GM12878 (cell line): Measurements from ENCODE around the gene ARPP21. TPM values are rescaled to one million over a fixed set of nuclear protein-coding genes. Genes with fewer than 3 reads are reported as not detected.

ENCODE experiments used
- ATAC-seq: fragments of 200-7000 bp; cut with Tn5 transposase; 3 replicates; pipeline ENCODE4 v1.9.1; 2020; ENCODE audit warnings: mild to moderate bottlenecking, moderate library complexity
- BruUV-seq: library from RNA; stranded (reverse); fragments of 400-500 nt; replicated peaks from 2 replicates; lab custom pipeline; 2021; lab: Mats Ljungman, UMichigan
- CTCF ChIA-PET: fragments of 300-600 bp; sonication (Branson Sonifier 250); formaldehyde crosslinking; extraction: SDS; loops from one replicate; lab custom pipeline; 2021; ENCODE audit warnings: inconsistent platforms; lab: Yijun Ruan, JAX
- POLR2A ChIA-PET: fragments of 350-600 bp; formaldehyde crosslinking; extraction: SDS; loops from one replicate; lab custom pipeline; 2021; ENCODE audit warnings: inconsistent platforms; lab: Charles Lee
- RAD21 ChIA-PET: fragments of 300-600 bp; sonication (Branson Sonifier 250); formaldehyde crosslinking; loops from one replicate; lab custom pipeline; 2023; ENCODE audit warnings: antibody characterized with exemption; ENCODE audit not compliant: unreplicated experiment; lab: Charles Lee
- SMC1A ChIA-PET: fragments of 300-600 bp; sonication (Branson Sonifier 250); formaldehyde crosslinking; loops from one replicate; lab custom pipeline; 2023; ENCODE audit not compliant: unreplicated experiment, uncharacterized antibody; lab: Charles Lee
- DNase-seq: peaks from one replicate; pipeline ENCODE4 v3.0.0-alpha.2; 2011; ENCODE audit warnings: low read depth, low spot score
- FAIRE-seq: peaks from 3 replicates; lab custom pipeline; 2011; peaks lifted over from hg19 to GRCh38; lab: Jason Lieb, UNC
- H2AFZ ChIP-seq: 2 replicates; pipeline ENCODE4 v1.6.0; 2011; ENCODE audit warnings: low read depth, low read length, control low read depth; ENCODE audit not compliant: control insufficient read depth
- H3K27ac ChIP-seq: 2 replicates; pipeline ENCODE4 v1.5.1; 2011; ENCODE audit warnings: control low read depth; ENCODE audit not compliant: control insufficient read depth, insufficient read depth
- H3K27me3 ChIP-seq, 2 experiments: replicated peaks in 1 of 2; 2 replicates each; pipeline versions ENCODE4 v1.6.0 to v1.6.1; 2011; ENCODE audit warnings: low read length in 1 of 2; ENCODE audit not compliant: control insufficient read depth in 2 of 2, insufficient read depth in 2 of 2
- H3K36me3 ChIP-seq, 2 experiments: 2 replicates each; pipeline ENCODE4 v1.5.1; 2011; ENCODE audit warnings: low read length in 1 of 2; ENCODE audit not compliant: control insufficient read depth in 2 of 2, insufficient read depth in 2 of 2
- H3K4me1 ChIP-seq: 2 replicates; pipeline ENCODE4 v1.6.1; 2011; ENCODE audit warnings: mild to moderate bottlenecking, low read length, moderate library complexity, mixed read lengths; ENCODE audit not compliant: control insufficient read depth, insufficient read depth
- H3K4me2 ChIP-seq: 2 replicates; pipeline ENCODE4 v1.6.0; 2011; ENCODE audit warnings: control low read depth; ENCODE audit not compliant: control insufficient read depth, insufficient read depth
- H3K4me3 ChIP-seq: fragments of 200-600 bp; sonication (generic); 2 replicates; pipeline ENCODE4 v1.5.1; 2016
- H3K79me2 ChIP-seq: 2 replicates; pipeline ENCODE4 v1.6.0; 2011; ENCODE audit warnings: low read length; ENCODE audit not compliant: control insufficient read depth, insufficient read depth
- H3K9ac ChIP-seq: 2 replicates; pipeline ENCODE4 v1.8.0; 2011; ENCODE audit warnings: low read length, control low read depth, mixed read lengths; ENCODE audit not compliant: control insufficient read depth, insufficient read depth
- H3K9me3 ChIP-seq: replicated peaks from 3 replicates; pipeline ENCODE4 v1.5.1; 2011; ENCODE audit warnings: mild to moderate bottlenecking, low read length; ENCODE audit not compliant: control insufficient read depth, insufficient read depth
- H4K20me1 ChIP-seq: 2 replicates; pipeline ENCODE4 v1.6.0; 2011; ENCODE audit not compliant: control insufficient read depth, insufficient read depth
- CEBPB ChIP-seq, 2 experiments: fragments of 150-350 bp in 1 of 2; IDR thresholded peaks; 2 replicates each; pipeline ENCODE4 v1.6.1; 2012 to 2014; ENCODE audit warnings: low read depth in 2 of 2, low read length in 2 of 2, borderline replicate concordance in 1 of 2, inconsistent platforms in 1 of 2
- POU2F2 ChIP-seq: IDR thresholded peaks from 3 replicates; pipeline ENCODE4 v1.6.1; 2011; ENCODE audit warnings: low read depth, mild to moderate bottlenecking, low read length, borderline replicate concordance
- WGBS: methylation state at CpG from one replicate; pipeline ENCODE4 v1.1.6; 2016; ENCODE audit warnings: low lambda C conversion rate; ENCODE audit not compliant: insufficient replicate concordance, insufficient coverage; ENCODE audit errors: missing lambda C conversion rate; 5-methylcytosine and 5-hydroxymethylcytosine counted together
- in situ Hi-C: fragments of 300-500 bp; cut with MboI; formaldehyde crosslinking; loops from 9 replicates; pipeline ENCODE4 v1.14.3; 2018; ENCODE audit warnings: mixed read lengths
- intact Hi-C: fragments of 100-400 bp; cut with micrococcal nuclease; formaldehyde crosslinking; loops from one replicate; pipeline ENCODE4 v1.14.2; 2022; ENCODE audit not compliant: unreplicated experiment
- polyA plus RNA-seq, 11 experiments: library from polyadenylated mRNA; depleted of rRNA in 4 of 11; unstranded in 6 of 11; stranded (reverse) in 5 of 11; fragments of >200 nt; fragmentation: Nextera tagmentation in 4 of 11; fragmentation: Illumina TruSeq in 1 of 11; extraction: Ambion mirVana in 4 of 11; extraction: Trizol in 1 of 11; gene quantifications; 1 replicate in 1 of 11; 2 replicates in 10 of 11; pipeline versions ENCODE4 v1.2.1 to v1.2.3, GENCODE V29; 2011 to 2016; ENCODE audit warnings: inconsistent platforms in 2 of 11, missing spikeins in 2 of 11, low read depth in 1 of 11
- total RNA-seq, 4 experiments: library from RNA; depleted of rRNA in 3 of 4; stranded (reverse); fragments of >200 nt in 3 of 4; fragmentation: Illumina TruSeq in 1 of 4; extraction: Trizol in 1 of 4; gene quantifications; 2 replicates each; pipeline versions ENCODE4 v1.2.1 to v1.2.3, GENCODE V29; 2013 to 2021
- TF ChIP-seq, protein P1 (sequence below): fragments of 450-650 bp; IDR thresholded peaks from 2 replicates; pipeline ENCODE4 v1.6.1; 2014; ENCODE audit warnings: mild to moderate bottlenecking

The ARPP21 gene
- total and polyA plus RNA-seq, 10 of the 15 experiments (the other 5 are each of a cell fraction or from before 2014, with no cell fraction given) = not detected

DNA sequence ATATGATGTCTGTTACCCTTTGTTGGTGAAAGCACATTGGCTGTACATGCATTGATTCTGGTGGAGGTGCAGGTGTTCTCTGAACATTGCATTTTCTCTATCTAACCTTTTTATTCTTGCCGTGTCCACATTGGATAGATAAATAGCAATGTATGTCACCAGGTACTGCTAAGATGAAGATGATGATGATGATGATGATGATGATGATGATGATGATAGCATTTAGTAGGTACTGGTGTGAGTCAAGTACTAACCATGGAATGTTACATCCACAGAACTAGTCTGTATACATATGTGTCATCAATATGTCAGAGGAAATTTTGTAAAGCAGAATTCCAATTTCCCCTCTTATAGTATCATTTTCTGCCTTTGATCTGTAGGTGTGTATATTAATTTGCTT is 36.3 kb downstream of the ARPP21 start:
- no peak overlapping the region for H3K4me3 ChIP-seq
- no peak for FAIRE-seq
- H3K9me3 ChIP-seq = no peaks in the 10 kb centered on the region
- no peak overlapping the region for H2AFZ ChIP-seq
- no peaks in the 10 kb centered on the region for H3K36me3 ChIP-seq
- SMC1A ChIA-PET = interaction anchor here (0.7 to 1.6 kb wide), 2 partner anchors 11 kb away, joined by 3 to 4 read pairs; no protein-coding TSS in a partner anchor
- H3K4me2 ChIP-seq = no peak overlapping the region
- intact Hi-C loops = no loop called here
- no peaks in the 10 kb centered on the region for H4K20me1 ChIP-seq
- H3K79me2 ChIP-seq = no peaks in the 10 kb centered on the region
- 37% methylated on average over 1 of the region's 1 CpG for WGBS
- TF ChIP-seq CEBPB (IDR thresholded peaks at IDR 0.05; ENCODE audit: borderline replicate concordance in 1 of 2, low read depth in 2 of 2, low read length in 2 of 2) = no peak
- TF ChIP-seq, all 136 proteins: peak for 0
- in situ Hi-C loops = no loop called here
- ATAC-seq = no peak
- ChIA-PET POLR2A (no interaction called here), RAD21 (no interaction called here), CTCF (interaction anchor here (0.7 kb wide), 1 partner anchor 178 kb away, joined by 3 read pairs; no protein-coding TSS in a partner anchor)
- Histone ChIP-seq H3K4me1 (no peaks in the 10 kb centered on the region), H3K9ac (no peak overlapping the region), H3K27me3 (no peaks in the 10 kb centered on the region; a peak in 1 of 4 replicates), H3K27ac (no peak overlapping the region)
- no TSS peak for BruUV-seq
- DNase-seq = no peak

DNA sequence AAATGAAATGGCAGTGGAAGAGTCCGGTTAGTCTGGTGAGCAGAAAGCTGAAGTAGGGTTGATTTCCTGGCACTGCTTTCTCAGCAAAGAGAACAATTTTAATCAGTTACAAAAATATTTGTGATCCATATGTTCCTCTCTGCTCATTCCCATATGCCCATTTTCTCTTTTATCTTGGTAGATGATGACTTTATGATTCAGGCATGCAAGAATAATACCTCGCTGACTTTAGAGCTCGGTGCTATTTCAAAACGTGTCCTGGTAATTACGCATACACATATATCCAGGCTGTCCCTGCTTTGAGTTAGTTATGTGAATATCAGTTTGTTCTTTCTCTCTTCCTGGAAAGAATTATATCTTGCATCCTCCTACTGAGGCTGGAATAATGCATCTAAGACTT is 38.5 kb downstream of the ARPP21 start:
- H2AFZ ChIP-seq = no peak overlapping the region
- H3K27me3 ChIP-seq = no peaks in the 10 kb centered on the region; a peak in 1 of 4 replicates
- H4K20me1 ChIP-seq = no peaks in the 10 kb centered on the region
- intact Hi-C loops = no loop called here
- WGBS = 81% methylated on average over 5 of the region's 5 CpGs
- FAIRE-seq (no peak), ATAC-seq (no peak), DNase-seq (no peak)
- ChIA-PET SMC1A (no interaction called here), RAD21 (no interaction called here), POLR2A (no interaction called here), CTCF (no interaction called here)
- TF ChIP-seq, protein P1, sequence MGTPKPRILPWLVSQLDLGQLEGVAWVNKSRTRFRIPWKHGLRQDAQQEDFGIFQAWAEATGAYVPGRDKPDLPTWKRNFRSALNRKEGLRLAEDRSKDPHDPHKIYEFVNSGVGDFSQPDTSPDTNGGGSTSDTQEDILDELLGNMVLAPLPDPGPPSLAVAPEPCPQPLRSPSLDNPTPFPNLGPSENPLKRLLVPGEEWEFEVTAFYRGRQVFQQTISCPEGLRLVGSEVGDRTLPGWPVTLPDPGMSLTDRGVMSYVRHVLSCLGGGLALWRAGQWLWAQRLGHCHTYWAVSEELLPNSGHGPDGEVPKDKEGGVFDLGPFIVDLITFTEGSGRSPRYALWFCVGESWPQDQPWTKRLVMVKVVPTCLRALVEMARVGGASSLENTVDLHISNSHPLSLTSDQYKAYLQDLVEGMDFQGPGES = no peak
- no peak for TF ChIP-seq POU2F2
- H3K36me3 ChIP-seq = no peaks in the 10 kb centered on the region
- H3K4me1 ChIP-seq = no peaks in the 10 kb centered on the region
- H3K9me3 ChIP-seq = no peaks in the 10 kb centered on the region
- in situ Hi-C loops = no loop called here
- H3K4me2 ChIP-seq = no peak overlapping the region
- H3K27ac ChIP-seq = no peak overlapping the region
- no peak overlapping the region for H3K9ac ChIP-seq
- no peak overlapping the region for H3K4me3 ChIP-seq
- no TSS peak for BruUV-seq
- H3K79me2 ChIP-seq = no peaks in the 10 kb centered on the region
